Stimulated activated CD4-positive, alpha-beta T cell treated with anti-CD3 and anti-CD28 coated beads, Interleukin-1b, Interleukin-23, amount 100 ng/mL, for 48 hours (primary cell): ENCODE measurements around the gene OR14K1.
"Not testable (repeated sequence)": the region's sequence is repeated elsewhere in the genome, so short reads cannot be mapped to it uniquely, and the experiment has no call there.

Experiments used
- DNase-seq: peaks from one replicate; pipeline ENCODE4 v3.0.0-alpha.2; 2020

OR14K1 gene, protein sequence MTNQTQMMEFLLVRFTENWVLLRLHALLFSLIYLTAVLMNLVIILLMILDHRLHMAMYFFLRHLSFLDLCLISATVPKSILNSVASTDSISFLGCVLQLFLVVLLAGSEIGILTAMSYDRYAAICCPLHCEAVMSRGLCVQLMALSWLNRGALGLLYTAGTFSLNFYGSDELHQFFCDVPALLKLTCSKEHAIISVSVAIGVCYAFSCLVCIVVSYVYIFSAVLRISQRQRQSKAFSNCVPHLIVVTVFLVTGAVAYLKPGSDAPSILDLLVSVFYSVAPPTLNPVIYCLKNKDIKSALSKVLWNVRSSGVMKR

GRCh38 chr1:247738315-247738714 lies at the start of gene OR14K1:
TSS of gene OR14K1 (plus strand) at chr1:247738615. CDS start at chr1:247738615, 0 bp downstream.
- no peak for DNase-seq

- no peak for DNase-seq
These were observed 37.1 kb upstream of the OR14K1 start for GRCh38 chr1:247701338-247701737.

GRCh38 chr1:247710681-247711080 lies 27.7 kb upstream of the OR14K1 start:
- not testable (repeated sequence) for DNase-seq

GRCh38 chr1:247713753-247714152 lies 24.7 kb upstream of the OR14K1 start:
- DNase-seq = no peak

DNA sequence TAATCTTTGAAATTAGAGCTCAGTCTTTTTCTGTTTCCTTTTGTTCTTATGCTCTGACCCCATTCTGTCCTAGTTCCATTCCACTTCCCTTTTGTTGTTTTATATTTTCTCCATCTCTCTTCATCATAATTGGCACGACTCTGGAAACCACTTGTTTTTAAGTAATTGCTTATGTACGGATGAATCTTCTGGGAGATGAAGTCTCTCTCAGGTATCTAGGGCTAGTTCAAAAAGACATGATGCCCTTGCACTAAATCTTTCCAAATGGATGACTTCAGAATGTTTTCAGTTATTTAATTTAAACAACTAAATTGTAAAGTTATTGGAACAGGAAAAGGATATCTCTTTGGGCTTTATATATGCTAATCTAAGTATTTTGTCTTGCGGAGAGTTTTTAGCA lies 21.9 kb upstream of the OR14K1 start, which contains the start of gene OR6F1:
Gene OR6F1 (minus strand): TSS at position 101 of the 400 bp plus-strand sequence. CDS start 3,891 bp downstream, outside the sequence.
- no peak for DNase-seq

- DNase-seq = no peak
These were observed 17.2 kb upstream of the OR14K1 start for GRCh38 chr1:247721222-247721621.

DNA sequence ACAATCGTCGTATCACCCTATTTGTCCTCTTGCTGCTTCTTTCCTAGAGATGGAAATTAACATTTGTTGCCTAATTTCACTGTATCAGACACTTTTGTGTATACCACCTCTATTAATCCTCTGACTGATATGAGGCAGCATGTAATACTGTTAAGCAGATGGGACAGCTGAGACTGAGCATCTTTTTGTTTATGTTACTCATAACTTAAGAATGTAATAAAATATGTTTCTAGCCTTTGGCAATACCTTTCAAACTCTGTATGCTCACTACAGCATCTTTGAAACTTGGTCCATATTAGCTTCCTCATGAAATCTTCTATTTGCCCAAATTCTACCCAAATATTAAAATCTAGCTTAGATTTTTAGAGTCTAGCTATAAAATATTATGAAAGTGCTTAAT lies 2.3 kb downstream of the OR14K1 start:
- DNase-seq = no peak

DNA sequence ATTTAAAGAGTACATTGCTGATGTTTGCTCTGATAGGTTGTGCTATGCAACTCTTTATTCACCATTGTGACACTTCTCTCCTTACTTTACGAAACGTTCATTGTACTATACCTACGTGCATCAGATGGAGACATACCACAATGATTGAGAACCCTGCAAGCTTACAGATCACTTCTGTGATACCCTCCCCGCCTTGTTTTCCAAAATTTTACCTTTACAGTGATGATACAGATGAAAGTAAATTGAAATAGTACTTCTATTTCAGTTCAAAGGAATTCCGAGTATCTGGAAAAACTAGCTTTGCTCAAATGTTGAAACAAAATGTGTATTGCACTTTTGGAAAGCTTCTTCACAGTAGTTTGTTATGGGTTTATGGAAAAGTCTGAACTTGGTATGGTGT lies 3.3 kb downstream of the OR14K1 start:
- DNase-seq = no peak

GRCh38 chr1:247742215-247742760 lies 3.9 kb downstream of the OR14K1 start:
- DNase-seq = not testable (repeated sequence)

- DNase-seq = no peak
These were observed 8.0 kb downstream of the OR14K1 start for GRCh38 chr1:247746391-247746935.

- no peak for DNase-seq
These were observed 9.2 kb downstream of the OR14K1 start for GRCh38 chr1:247747616-247748015.

GRCh38 chr1:247748041-247748440 lies 9.6 kb downstream of the OR14K1 start, which contains the start of gene OR14A2:
TSS of gene OR14A2 (minus strand) at chr1:247748141.
- DNase-seq = no peak

- DNase-seq = no peak
These were observed 11.5 kb downstream of the OR14K1 start for GRCh38 chr1:247749870-247750269.

GRCh38 chr1:247754311-247754710 lies 15.9 kb downstream of the OR14K1 start:
- DNase-seq = not testable (repeated sequence)

GRCh38 chr1:247760456-247760855 lies 22.0 kb downstream of the OR14K1 start, which contains the start of gene OR1C1:
TSS of gene OR1C1 (minus strand) at chr1:247760556. CDS start at chr1:247758406, 2,150 bp downstream.
- no peak for DNase-seq

- DNase-seq = no peak
These were observed 31.2 kb downstream of the OR14K1 start for GRCh38 chr1:247769603-247770002.
